IPS-NIHi7 (cell line): ENCODE results near the gene PRPSAP1.

ENCODE experiments used
- DNase-seq: peaks from one replicate; pipeline ENCODE4 v3.0.0; 2012; ENCODE audit warnings: mixed read lengths; ENCODE audit errors: extremely low spot score

PRPSAP1 gene

GRCh38 chr17:76353599-76354316 is at the start of gene PRPSAP1:
Gene PRPSAP1, minus strand, starts transcription at chr17:76353916. Its CDS starts 213 bp downstream, at chr17:76353703.
- peak; percentile 95 for DNase-seq

GRCh38 chr17:76402711-76403110 is 49.0 kb upstream of the PRPSAP1 start:
- no peak for DNase-seq

GRCh38 chr17:76399175-76400172 is 45.8 kb upstream of the PRPSAP1 start:
- DNase-seq: no peak

GRCh38 chr17:76398523-76399174 is 44.9 kb upstream of the PRPSAP1 start:
- no peak for DNase-seq

- peak; percentile 92 for DNase-seq
These were observed 44.2 kb upstream of the PRPSAP1 start for GRCh38 chr17:76397687-76398522.

- no peak for DNase-seq
These were observed 43.5 kb upstream of the PRPSAP1 start for GRCh38 chr17:76397184-76397583.

- DNase-seq: no peak
These were observed 42.3 kb upstream of the PRPSAP1 start for GRCh38 chr17:76395980-76396379.

GRCh38 chr17:76394166-76394565 is 40.5 kb upstream of the PRPSAP1 start:
- DNase-seq: no peak

GRCh38 chr17:76391200-76391715 is 37.5 kb upstream of the PRPSAP1 start:
- DNase-seq: no peak

- no peak for DNase-seq
These were observed 36.3 kb upstream of the PRPSAP1 start for GRCh38 chr17:76390003-76390421.

- peak; percentile 43 for DNase-seq
These were observed 35.5 kb upstream of the PRPSAP1 start for GRCh38 chr17:76388966-76389888.

- DNase-seq: no peak
These were observed 33.5 kb upstream of the PRPSAP1 start for GRCh38 chr17:76386966-76387765.

- peak; percentile 84 for DNase-seq
These were observed 32.4 kb upstream of the PRPSAP1 start for GRCh38 chr17:76385892-76386786.

- no peak for DNase-seq
These were observed 31.5 kb upstream of the PRPSAP1 start for GRCh38 chr17:76384987-76385891.

GRCh38 chr17:76384222-76384986 is 30.7 kb upstream of the PRPSAP1 start, which contains the start of gene SPHK1:
Gene SPHK1, plus strand, starts transcription at chr17:76384609. Its CDS starts 1,036 bp downstream, at chr17:76385645.
- DNase-seq: peak; percentile 83
